TTC549 (cell line): ENCODE data around the gene FBXO41.

ENCODE experiments used
- FAIRE-seq: peaks from 2 replicates; lab custom pipeline; 2012; peaks lifted over from hg19 to GRCh38; lab: Jason Lieb, UNC

Gene FBXO41

DNA sequence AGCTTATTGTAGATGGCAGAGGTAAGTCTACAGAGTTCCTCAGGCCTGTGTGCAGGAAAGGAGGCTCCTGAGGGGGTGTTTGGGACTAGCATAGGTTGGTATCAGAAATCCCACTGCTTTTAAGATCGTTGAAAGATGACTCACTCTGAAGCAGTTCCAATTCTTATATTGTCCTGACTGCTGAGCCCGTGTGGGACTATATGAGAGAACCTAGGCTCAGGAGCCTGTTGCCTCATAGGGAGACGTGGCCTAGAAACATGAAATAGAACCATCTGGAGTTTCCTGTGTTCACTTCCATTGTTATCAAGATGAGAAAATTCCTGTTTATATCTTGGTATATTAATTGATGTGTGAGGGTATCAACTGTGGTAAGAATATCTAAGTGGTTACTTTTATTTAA, 44.5 kb downstream of the FBXO41 start:
- no peak for FAIRE-seq

DNA sequence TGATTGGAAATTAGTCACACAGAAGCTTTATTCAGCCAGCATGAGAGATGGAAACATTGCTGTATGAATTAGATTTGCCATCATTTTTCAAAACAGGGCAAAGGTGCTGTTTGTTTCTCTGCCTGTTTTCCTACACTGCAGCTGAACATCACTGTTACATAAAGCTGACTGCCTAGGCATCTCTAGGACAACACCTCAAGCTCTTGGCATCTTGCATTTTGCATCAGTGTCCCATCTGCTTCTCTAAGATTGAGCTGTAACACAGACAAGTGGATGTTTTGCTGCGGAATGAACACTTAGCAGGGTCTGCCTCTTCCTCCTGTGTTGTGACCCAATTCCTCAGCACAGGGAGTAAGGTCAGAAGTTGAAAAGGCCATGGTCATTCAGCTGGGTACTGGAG, 45.3 kb downstream of the FBXO41 start:
- FAIRE-seq = no peak

DNA sequence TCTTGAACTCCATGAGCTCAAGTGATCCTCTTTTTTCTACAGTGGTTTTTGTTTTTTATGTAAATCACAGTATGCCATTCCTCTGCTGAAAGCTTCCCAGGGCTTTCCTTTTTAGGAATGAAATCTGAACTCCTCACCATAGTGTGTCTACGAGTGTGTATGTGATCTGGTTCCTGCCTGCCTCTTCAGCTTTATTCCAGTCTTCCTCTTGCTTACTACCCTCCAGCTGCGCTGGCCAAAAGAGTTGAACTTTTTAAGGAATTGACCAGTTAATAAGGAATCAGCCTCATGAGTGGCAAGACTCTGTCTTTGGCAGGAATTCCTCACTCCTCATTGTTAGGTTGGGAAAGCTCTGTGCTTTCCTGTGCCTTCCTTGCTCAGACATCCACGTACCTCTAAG, 46.1 kb downstream of the FBXO41 start:
- FAIRE-seq = no peak

DNA sequence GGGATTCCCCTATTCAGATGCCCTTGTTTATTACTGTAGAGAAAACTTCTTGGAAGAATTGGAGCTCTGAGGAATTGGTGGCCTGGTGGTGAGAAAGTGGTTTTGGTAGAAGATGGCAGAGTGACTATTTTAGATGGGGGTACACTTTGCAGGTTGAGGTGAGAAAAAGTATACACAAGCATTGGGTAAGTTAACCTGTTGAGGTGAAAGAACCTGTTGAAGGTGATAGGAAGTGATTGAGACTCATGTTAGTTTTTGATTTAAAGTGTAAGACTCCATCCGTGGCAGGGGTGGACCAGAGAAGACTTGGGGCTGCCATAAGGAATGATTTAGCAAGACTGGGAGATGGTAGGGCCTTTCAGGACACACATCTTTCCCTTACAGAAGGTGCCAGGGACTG, 47.1 kb downstream of the FBXO41 start:
- FAIRE-seq = no peak

DNA sequence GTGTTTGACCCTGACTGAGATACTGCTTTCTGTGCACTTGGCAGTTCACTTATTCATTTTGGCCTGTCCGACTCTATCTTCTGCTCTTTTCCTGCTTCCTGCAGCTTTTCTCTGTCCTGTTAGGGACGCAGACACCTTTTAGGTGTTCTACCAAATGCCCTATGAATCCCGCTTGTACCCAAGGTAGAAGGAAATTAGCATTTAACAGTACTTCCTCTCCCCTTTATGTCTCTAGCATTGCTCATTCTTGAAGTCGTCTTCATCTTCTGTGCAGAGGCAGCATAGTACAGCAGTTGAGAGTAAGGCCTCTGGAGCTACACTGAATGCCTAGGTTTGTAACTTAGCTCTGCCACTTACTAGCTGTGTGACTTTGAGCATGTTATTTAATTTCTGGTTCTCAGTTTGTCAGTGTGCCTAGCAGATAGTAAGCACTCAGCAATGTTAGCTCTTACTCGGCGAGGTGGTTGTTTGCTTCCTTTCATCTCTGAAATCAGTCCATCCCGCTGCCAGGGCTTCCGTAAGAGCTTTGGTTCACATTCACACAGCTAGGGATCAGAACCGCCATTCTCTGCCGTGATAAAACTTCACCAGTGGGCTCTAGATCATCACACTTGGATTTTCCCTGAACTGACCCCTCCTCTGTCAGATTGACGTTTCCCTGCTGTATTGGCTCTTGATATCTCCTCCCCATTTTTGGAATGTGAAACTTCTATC, 48.8 kb downstream of the FBXO41 start:
- no peak for FAIRE-seq

DNA sequence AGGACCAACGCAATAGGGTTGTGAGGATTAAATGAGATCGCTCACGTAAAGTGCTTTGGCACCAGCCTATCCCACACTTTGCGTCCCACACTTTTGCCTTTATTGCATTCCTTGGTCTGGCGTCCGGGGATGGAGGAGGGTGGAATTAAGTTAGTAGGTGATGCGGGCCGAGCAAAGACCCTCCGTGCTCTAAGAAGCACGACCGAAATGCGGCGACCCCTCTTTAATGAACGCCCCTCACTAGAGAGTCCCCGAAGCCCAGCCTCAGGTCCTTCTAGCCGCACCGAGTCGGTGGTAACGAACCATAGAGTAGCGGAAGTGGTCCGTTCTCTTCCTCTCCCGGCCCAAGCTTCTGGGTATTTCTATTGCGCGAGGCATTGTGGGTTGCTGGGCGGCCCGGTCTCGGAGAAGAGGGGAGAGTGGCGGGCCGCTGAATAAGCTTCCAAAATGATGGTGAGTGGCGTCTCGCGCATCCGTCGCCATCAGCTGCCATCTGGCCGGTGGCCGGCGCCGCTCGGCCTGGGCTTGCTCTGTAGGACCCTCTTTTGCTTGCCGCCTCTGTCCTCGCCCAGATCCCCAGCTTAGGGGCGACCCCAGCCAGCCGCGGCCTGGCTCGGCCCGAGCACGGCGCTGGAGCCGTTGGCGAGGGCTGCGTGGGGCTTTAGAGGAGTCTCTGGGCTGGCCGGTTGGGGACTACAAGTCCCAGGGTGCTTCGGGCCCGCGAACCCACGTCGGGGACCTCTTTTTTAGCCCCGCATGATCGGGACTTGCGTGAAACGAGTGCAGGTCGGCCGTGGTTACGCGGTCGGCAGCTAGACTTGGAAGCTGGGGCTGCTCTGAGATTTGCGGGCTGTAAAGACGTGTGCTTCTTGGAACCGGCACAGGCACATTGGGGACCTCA, 50.1 kb downstream of the FBXO41 start, which contains the start of gene CCT7:
Gene CCT7 (plus strand): TSS at position 377 of the 901 bp plus-strand sequence. CDS start 71 bp downstream, at position 448.
- FAIRE-seq = no peak

DNA sequence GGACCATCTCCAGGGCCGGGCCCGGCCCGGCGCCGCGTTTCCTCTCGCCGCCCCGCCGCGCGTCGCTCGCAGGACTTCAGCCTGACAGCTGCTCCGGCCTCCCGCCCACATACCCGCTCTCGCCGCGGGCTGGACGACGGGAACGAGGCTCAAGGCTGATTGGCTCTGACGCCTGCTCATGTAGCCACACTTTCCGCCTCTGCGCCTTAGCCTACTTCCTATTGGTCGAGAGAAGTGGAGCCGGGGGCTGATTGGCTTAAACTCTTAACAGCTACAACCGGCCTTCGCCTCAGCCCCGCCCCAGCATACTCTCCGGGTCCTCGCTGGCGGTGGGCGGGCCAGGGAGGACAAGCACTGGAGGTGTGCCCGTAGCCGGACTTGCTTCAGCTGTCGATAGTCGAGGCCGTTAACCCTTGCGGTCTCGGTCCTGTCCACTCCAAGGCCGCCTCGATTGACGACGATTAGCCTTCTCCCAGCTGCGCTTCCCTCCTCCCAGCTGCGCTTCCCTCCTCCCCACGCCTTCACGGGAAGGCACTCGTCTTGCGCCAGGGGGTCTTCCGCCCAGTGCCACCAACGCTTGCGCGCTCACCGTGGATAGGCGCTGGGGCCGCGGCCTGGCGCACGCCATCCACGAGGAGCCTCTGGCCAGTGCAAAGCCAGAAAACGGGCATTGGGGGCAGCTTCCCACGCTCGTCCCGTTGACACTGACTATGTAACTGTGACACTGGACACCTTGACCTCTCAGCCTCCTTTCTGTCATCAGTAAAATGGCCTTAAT, 50.9 kb downstream of the FBXO41 start, which contains the start of gene PRADC1:
Gene PRADC1 (minus strand): TSS at position 86 of the 778 bp plus-strand sequence. CDS start 79 bp downstream, at position 7.
- peak; percentile 97 for FAIRE-seq

DNA sequence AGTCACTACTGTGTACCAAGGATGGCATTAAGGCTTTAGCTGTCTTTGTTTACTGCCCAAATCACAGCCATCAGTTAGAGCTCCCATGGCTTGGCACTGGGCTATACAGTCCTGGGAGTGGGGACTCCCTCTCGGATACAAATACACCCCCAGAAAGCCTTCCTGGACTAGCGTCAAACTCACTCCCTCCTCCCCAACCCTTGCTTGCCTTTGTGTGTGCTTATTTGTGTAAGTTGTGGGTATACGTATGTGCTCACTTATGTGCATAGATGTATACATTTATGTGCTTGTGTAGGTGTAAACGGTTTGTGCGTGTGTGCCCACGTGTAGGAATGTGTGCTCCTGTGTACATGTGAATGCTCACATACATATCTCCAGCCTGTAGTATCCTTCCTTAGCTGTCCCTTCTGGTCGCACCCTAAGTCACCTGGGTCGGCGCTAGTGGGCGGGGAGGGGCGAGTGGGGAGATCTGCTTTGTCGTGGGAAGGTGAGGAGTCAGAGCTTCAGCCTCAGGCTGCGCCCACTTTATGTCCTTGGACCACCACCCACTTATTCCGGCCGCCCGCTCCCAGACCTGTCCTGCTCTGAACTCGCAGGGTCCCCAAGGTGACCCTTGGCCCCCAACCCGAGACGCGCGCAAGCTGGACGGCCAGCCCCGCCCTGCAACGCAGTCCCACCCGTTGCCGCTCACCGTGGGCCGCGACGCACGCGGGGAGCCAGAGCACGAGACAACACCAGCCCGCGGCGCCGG, 51.7 kb downstream of the FBXO41 start:
- FAIRE-seq = no peak

DNA sequence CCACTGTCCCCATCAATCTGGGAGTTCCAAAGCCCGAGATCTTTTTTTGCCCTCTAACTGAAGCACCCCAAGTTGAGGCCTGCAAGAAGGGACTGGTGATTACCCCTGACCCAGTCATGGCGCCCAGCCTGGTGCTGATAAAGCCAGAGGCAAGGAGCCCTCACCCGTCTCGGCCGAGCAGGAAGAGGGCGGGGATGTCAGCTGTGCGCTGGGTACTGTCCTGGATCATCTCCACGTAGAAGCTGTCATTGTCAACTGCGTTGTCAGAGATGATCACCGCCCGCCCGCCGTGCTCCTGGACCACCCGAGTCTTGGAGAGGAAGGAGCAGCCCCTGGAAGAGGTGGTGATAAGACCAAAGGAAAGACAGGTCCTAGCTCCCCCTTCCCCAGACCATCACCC, 55.6 kb downstream of the FBXO41 start:
- no peak for FAIRE-seq

DNA sequence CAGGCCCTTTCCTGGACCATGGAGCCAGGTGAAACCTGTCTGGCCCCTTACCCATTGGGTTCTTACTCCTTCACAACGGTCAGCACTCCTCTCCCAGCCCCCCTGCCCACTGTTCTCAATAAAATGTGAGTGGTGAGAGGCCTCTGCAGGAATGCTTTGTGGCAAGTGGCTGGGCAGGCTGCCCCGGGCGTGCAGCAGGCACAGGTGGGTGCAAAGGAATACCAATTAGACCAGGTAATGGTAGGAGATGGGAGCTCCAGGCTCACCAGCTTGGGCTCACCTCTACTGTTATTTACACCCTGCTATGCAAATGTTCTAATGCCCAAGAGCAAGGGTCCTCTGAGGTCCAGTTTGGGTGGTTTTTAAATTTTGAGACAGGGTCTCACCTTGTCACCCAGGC, 57.2 kb downstream of the FBXO41 start:
- no peak for FAIRE-seq

DNA sequence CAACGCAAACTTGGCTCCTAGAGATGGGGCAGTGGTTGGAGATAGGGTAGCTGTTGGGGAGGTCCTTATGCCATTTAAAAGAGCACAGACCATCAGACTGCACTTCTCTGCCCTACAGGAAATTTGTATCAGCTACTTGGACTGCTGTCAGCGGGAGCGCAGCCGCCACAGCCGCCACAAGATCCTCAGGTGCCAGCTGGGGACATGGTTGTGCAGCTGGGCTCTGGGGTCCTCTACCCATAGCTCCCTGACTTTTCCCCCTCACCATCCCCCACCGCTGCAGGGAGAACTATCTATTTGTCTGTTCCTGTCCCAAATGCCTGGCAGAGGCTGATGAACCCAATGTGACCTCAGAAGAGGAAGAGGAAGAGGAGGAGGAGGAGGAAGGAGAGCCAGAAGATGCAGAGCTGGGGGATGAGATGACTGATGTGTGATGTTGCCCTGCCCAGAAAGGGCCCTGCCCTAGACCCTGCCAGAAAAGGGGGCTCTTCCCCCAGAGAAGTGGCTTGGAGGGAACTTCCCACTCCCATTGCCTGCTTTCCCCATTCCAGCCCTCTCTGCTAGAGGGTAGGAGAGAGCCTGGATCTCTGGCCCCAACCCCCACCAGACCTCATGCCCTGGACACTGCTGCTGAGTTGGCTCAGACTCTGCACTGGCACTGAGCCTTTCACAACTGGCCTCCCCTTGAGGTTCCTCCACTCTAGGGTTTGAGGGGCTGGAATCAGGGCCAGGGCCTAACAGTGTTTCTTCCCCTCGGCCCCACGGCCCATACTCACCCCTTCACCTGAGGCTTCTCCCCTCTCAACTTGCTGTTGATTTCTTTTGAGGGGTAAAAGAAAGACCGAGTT, 58.5 kb downstream of the FBXO41 start:
- no peak for FAIRE-seq

DNA sequence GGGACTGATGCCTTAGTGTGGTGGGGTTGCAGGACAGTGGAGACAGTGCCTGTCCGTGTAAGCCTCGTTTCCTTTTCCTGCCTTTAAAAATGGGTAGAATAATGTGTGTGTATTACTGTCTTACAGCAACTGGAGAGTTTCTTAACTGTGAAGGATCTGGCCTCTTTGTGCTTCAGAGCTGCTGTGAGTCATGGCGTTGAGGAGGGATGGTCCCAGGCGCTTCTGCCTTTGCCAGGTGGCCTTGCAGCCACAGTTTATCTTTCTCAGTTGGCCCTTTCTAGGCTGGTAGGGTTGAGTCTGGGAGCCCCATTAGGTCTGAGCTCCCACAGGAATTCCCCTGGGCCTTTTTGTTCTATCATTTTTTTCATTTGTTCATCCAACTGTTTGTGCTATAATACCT, 60.5 kb downstream of the FBXO41 start:
- no peak for FAIRE-seq

DNA sequence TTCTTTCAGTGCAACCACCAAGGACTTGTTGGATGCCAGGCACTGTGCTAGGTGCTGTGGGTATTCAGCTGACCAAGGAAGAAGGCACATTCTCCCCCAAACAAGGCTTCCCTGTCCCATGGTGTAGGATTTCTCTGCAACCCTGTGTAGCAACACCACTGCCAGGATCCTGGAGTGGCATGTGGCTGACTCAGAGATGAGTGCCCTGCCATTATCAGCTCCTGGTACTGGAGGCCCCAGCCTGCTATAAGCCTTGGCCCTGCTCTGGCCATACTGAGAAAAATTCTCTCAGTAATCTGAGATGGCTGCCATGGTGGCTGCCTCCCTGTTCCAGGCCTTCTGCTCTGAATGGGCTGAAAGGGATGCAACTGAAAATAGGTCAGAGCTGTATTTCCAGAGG, 66.0 kb downstream of the FBXO41 start:
- no peak for FAIRE-seq

DNA sequence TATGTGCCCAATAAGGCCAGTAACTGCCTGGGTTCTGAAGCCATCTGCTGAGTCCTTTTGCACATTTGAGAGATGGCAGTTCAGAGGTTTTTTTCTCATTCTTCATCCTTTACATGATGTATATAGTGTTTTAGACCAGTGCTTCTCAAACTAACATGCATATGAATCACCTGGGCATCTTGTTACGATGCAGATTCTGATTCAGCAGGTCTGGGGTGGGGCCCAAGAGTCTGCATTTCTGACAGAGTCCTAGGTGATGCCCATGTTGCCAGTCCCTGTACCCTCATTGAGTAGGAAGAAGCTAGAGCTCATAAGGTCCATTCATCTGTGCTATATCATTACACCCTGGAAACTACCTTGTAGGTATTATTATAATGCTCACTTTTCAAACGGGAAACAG, 66.5 kb downstream of the FBXO41 start:
- FAIRE-seq = no peak

DNA sequence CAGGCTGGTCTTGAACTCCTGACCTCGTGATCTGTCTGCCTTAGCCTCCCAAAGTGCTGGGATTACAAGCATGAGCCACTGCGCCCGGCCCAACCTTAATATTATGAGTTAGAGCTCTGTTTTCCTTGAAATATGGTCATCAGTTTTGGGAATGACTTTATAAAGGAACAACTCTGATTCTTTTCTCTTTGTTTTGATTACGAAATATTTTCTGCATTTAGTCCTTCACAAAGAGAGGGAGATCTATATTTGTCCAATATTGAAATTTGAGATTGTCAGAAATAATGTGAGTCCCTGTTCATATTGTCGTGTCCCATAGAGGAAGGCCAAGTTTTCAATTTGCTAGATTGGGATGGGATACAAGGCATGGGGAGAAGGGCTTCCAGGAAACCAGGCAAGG, 67.1 kb downstream of the FBXO41 start:
- no peak for FAIRE-seq

DNA sequence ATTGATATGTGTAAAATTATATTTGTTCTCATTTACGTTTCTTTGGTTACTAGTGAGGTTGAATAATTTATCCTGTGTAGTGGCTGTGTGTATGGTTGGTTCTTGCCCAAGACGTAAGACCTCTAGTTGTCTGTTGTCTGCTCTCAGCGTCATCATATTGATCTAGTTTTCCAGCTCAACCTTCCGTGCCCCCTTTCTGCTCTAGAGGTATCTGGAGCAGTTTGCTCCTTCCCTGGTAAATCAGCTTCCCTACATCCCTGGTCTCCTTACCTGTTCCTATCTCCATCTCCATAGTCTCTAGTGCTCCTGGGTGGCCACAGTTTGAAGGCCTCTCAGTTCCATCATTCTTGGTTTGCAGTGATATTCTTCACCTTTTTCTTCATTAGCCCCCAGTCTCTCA, 69.0 kb downstream of the FBXO41 start:
- no peak for FAIRE-seq

DNA sequence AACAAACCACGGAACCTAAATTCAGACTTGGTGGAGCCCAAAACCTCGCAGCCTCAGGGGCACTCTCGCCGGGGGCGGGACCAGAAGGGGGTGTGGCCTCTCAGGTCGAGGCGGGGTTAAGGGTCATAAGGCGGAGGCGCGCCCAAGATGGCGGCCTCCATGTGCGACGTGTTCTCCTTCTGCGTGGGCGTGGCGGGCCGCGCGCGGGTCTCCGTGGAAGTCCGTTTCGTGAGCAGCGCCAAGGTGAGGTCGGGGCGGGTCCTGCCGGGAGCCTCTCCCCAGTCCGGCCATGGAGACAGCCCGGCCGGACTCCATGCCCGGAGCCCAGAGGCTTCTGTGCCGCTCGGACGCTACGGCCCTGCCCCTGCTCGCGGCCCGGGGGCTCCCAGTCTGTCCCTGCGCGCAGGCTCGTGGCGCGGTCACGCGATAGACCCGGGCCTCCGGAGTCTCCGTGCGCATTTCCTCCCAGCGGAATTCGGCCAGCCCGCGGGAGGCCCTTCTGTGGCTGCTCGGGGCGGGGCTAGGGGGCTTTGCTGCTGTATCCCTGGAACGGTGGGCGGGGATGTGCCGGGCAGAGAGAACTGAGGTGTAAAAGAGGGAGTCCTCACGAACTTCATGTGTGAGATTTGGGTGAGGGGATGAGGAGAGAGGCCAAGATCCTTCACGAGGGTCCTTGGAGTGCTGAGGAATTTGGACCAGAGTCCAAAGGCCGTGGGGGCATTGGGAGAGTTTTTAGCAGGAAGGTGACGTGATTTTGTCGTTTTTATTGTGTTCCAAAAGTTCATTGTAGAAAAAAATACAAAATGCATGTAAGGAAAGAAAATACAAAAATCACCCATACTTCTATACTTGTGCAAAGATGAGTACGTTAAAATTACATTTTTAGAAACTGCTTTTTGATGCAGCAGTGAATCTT, 69.9 kb downstream of the FBXO41 start, which contains the start of gene SMYD5:
Gene SMYD5 (plus strand): TSS at position 126 of the 916 bp plus-strand sequence. CDS start 22 bp downstream, at position 148.
- FAIRE-seq = no peak

DNA sequence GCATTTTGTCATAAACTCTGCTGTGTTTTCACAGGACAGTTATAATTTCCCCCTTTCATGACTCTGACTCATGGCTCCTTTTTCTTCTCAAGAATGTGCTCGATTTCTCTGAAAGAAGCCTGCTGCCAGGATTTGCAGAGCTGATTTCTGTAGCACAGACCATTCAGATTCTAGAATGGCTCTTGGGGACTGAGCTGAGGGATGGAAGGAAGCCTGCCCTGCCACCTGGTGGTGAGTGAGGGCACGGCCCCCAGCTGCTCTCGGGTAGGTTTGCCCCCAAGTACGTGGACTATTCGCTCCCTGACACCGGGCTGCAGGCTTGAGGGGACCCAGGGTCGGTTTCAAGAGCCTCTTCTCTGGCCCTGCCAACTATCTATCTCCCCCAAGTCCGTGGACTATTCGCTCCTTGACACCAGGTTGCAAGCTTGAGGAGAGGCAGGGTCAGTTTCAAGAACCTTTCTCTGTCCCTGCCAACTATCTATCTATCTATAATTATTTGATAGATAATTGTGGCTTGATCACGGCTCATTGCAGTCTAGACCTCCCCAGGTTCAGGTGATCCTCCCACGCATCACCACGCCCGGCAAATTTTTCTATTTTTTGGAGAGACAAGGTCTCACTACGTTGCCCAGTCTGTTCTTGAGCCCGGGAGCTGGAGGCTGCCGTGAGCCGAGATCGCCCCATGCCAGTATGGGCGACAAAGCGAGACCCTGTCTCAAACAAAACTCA, 71.7 kb downstream of the FBXO41 start:
- FAIRE-seq = no peak

DNA sequence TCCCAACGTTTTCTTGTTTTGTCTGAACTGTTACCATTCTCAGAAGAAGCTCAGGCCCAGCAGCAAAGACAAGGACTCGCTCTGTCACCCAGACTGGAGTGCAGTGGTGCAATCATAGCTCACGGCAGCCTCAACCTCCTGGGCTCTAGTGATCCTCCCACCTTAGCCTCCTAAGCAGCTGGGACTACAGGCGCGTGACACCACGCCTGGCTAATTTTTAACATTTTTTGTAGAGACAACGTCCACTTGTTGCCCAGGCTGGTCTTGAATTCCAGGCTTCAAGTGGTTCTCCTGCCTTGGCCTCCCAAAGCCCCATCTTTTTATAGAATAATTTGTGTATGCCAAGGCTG, 72.2 kb downstream of the FBXO41 start:
- FAIRE-seq = no peak
